Kidney epithelial cell (primary cell): Measurements from ENCODE around the gene FAM171A1. TPM values are rescaled to one million over a fixed set of nuclear protein-coding genes. Genes with fewer than 3 reads are reported as not detected.

ENCODE experiments used
- DNase-seq: peaks from one replicate; pipeline ENCODE4 v3.0.0-alpha.2; 2010; ENCODE audit warnings: low read depth
- H3K27me3 ChIP-seq: 2 replicates; pipeline ENCODE4 v1.6.0; 2011; ENCODE audit warnings: low read length; ENCODE audit not compliant: control insufficient read depth, insufficient read depth
- H3K36me3 ChIP-seq: 2 replicates; pipeline ENCODE4 v1.5.1; 2011; ENCODE audit warnings: low read length; ENCODE audit not compliant: control insufficient read depth, insufficient read depth
- H3K4me3 ChIP-seq: 2 replicates; pipeline ENCODE4 v1.5.1; 2011; ENCODE audit warnings: low read depth, mild to moderate bottlenecking, control low read depth, low read length
- total RNA-seq: library from RNA; depleted of rRNA; stranded (reverse); fragments of >200 nt; gene quantifications from 2 replicates; pipeline ENCODE4 v1.2.3, GENCODE V29; 2015
- TF ChIP-seq, protein P1 (sequence below): IDR thresholded peaks from 2 replicates; pipeline ENCODE4 v1.5.1; 2011; ENCODE audit warnings: mild to moderate bottlenecking, moderate library complexity, low read length, control low read depth, inconsistent platforms; ENCODE audit not compliant: insufficient read depth, poor library complexity, severe bottlenecking

Gene FAM171A1
- total RNA-seq, 1 donor from 2014 or later: 34.0 TPM

DNA sequence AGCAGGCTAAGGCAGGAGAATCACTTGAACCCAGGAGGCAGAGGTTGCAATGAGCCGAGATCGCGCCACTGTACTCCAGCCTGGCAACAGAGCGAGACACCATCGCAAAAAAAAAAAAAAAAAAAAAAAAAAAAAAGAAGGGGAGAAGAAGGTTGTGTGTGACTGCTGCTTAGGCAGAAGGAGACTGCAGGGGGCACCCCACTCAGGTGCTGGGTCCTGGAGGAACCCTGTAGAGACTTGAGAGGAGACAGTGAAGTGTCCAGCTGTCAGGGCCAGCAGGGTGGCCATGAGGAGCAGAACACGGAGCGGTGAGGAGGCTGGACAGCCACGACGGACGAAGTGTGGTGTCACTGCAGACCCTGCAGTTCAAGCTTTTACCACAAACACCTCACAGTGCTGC is 103.6 kb downstream of the FAM171A1 start:
- Histone ChIP-seq H3K4me3 (no peak overlapping the region), H3K36me3 (peaks cover 1% of the 10 kb centered on the region), H3K27me3 (no peaks in the 10 kb centered on the region)
- TF ChIP-seq, protein P1, sequence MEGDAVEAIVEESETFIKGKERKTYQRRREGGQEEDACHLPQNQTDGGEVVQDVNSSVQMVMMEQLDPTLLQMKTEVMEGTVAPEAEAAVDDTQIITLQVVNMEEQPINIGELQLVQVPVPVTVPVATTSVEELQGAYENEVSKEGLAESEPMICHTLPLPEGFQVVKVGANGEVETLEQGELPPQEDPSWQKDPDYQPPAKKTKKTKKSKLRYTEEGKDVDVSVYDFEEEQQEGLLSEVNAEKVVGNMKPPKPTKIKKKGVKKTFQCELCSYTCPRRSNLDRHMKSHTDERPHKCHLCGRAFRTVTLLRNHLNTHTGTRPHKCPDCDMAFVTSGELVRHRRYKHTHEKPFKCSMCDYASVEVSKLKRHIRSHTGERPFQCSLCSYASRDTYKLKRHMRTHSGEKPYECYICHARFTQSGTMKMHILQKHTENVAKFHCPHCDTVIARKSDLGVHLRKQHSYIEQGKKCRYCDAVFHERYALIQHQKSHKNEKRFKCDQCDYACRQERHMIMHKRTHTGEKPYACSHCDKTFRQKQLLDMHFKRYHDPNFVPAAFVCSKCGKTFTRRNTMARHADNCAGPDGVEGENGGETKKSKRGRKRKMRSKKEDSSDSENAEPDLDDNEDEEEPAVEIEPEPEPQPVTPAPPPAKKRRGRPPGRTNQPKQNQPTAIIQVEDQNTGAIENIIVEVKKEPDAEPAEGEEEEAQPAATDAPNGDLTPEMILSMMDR: no peak
- DNase-seq: no peak

DNA sequence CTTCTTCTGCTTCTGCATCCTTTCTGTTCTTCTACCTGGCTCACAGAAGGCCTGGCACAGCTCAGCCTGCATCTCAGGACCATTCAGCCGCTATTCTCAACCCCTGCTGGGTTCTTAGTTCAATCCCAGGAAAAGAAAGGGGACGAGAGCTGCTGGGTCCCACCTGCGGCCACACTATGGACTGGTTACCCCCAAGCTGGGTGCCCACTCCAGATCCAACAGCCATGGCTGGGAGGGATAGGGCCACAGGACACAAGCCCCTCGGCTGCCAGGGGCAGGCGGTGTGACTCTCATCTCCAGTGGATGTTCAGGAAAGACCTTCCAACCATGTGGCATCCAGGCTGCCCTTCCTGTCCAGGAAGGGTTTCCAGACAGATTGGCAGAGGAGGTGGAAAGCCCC is 105.0 kb downstream of the FAM171A1 start:
- DNase-seq: no peak
- Histone ChIP-seq H3K27me3 (no peaks in the 10 kb centered on the region), H3K36me3 (peaks cover 1% of the 10 kb centered on the region), H3K4me3 (no peak overlapping the region)
- TF ChIP-seq, protein P1: no peak

DNA sequence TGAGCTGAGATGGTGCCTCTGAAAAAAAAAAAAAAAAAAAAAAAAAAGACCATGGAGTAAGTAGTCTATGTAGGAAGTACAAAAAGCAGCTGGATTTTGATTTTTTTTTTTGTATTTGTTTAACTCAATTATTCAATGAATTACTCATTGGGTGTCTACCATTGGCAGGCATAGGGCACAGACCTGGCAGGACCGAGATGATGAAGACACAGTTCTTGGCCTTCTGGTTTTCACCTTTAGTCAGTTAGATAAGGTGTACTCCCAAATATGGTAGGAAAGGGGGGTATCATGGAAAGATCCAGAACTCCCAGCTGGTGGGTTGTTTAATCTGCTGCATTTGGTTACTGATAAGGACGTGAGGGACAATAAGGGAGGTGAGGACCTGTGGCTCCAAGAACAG is 105.5 kb downstream of the FAM171A1 start:
- TF ChIP-seq, protein P1: no peak
- no peaks in the 10 kb centered on the region for H3K27me3 ChIP-seq
- H3K36me3 ChIP-seq: peaks cover 1% of the 10 kb centered on the region
- DNase-seq: no peak
- no peak overlapping the region for H3K4me3 ChIP-seq

DNA sequence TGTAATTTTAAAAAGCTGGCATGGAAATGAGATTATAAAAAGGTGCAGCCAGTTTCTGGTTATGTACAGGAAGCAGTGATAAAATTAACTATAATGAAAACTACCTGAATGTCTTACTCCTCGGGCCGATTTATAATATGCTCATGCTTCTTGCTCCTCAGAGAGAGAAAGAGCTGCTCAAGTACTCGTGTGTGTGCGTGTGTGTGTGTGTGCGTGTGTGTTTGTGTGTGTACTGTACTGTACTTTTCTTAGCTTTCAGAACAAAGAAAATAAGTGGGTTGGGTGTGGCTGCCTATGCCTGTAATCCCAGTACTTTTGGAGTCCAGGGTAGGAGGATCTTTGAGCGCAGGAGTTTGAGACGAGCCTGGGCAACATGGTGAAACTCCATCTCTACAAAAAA is 106.0 kb downstream of the FAM171A1 start:
- no peak for DNase-seq
- TF ChIP-seq, protein P1: no peak
- no peak overlapping the region for H3K4me3 ChIP-seq
- no peaks in the 10 kb centered on the region for H3K27me3 ChIP-seq
- peaks cover 1% of the 10 kb centered on the region for H3K36me3 ChIP-seq

DNA sequence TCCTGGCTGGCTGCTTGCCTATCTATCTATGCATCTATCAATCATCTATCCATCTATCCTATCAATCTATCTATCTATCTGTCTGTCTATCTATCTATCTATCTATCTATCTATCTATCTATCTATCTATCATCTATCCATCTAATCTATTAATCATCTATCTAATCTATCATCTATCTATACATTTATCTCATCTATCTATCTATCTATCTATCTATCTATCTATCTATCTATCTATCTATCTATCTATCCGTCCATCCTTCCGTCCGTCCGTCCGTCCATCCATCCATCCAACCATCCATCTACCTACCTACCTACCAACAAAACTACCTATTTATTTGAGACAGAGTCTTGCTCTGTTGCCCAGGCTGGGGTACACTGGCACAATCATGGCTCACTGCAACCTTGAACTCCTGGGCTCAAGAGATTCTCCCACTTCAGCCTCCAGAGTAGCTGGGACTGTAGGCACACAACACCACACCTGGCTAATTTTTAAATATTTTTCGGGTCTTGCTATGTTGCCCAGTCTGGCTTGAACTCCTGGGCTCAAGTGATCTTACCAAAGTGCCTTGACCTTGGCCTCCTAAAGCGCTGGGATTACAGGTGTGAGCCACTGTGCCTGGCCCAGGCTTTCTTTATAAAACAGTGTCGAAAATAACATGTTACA is 107.3 kb downstream of the FAM171A1 start:
- Histone ChIP-seq H3K36me3 (peaks cover 1% of the 10 kb centered on the region), H3K4me3 (no peak overlapping the region), H3K27me3 (no peaks in the 10 kb centered on the region)
- TF ChIP-seq, protein P1: no peak
- DNase-seq: no peak

DNA sequence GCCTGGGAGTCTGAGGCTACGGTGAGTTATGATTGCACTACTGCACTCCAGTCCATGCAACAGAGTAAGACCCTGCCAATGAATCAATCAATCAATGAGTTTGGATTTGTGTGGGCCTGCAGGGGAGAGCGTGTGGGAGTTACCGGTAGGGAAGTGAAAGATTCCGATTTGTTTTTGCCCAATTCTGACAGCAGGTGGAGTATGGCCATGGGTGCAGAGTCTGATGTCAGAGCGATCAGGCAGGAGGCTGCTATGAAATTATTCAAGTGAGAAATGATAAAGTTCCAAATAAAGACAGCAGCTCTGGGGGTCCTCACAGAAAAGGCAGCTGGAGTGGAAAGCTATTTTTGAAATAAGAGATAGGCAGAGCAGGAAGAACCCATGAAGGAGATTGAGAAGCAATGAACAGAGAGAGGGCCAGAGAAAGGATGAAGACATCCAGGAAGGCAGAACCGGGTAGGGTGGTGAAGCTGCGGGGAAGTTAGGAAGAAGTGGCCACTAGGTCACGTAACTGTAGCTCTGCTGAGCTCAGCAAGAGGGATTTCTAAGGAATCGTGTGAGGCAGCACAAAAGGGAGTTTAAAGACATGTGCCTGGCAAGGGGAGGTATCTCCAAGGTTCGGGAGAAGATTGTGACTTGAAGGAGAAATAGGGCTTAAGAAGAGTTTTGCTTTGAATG is 108.9 kb downstream of the FAM171A1 start:
- H3K27me3 ChIP-seq: no peaks in the 10 kb centered on the region
- TF ChIP-seq, protein P1: peak; percentile 44
- no peak overlapping the region for H3K4me3 ChIP-seq
- H3K36me3 ChIP-seq: peaks cover 1% of the 10 kb centered on the region
- DNase-seq: no peak
